H9 (cell line): ENCODE data around the gene DSTYK. TPM values are rescaled to one million over a fixed set of nuclear protein-coding genes. Genes with fewer than 3 reads are reported as not detected.
A peak's percentile ranks its signal among the peaks of the same experiment; 100 is the strongest.

ENCODE experiments used
- DNase-seq: peaks from one replicate; pipeline ENCODE4 v3.0.0-alpha.2; 2017
- H2AFZ ChIP-seq: one replicate; pipeline ENCODE4 v1.6.1; 2013; ENCODE audit warnings: mild to moderate bottlenecking, low read length, control low read depth, moderate library complexity
- H2AK5ac ChIP-seq: 2 replicates; pipeline ENCODE4 v1.6.1; 2013; ENCODE audit warnings: low read length, control low read depth, mixed read lengths; ENCODE audit not compliant: insufficient read length
- H2BK120ac ChIP-seq: one replicate; pipeline ENCODE4 v1.6.1; 2013; ENCODE audit warnings: low read depth, mild to moderate bottlenecking, low read length, control low read depth, inconsistent platforms; ENCODE audit not compliant: poor library complexity, severe bottlenecking
- H2BK12ac ChIP-seq: 2 replicates; pipeline ENCODE4 v1.6.1; 2013; ENCODE audit warnings: low read length, control low read depth, mixed read lengths, low read depth; ENCODE audit not compliant: insufficient read length
- H2BK15ac ChIP-seq: 2 replicates; pipeline ENCODE4 v1.6.1; 2013; ENCODE audit warnings: low read depth, low read length, control low read depth
- H2BK20ac ChIP-seq: one replicate; pipeline ENCODE4 v1.6.1; 2013; ENCODE audit warnings: low read depth, mild to moderate bottlenecking, low read length, control low read depth, inconsistent platforms; ENCODE audit not compliant: poor library complexity, severe bottlenecking
- H2BK5ac ChIP-seq: 2 replicates; pipeline ENCODE4 v1.6.1; 2013; ENCODE audit warnings: low read length, control low read depth, mixed read lengths; ENCODE audit not compliant: insufficient read length
- H3K14ac ChIP-seq: 2 replicates; pipeline ENCODE4 v1.6.1; 2013; ENCODE audit warnings: low read length, control low read depth; ENCODE audit not compliant: insufficient read depth
- H3K18ac ChIP-seq: 2 replicates; pipeline ENCODE4 v1.6.1; 2013; ENCODE audit warnings: low read depth, mild to moderate bottlenecking, mixed read lengths, low read length, control low read depth; ENCODE audit not compliant: insufficient read length
- H3K23ac ChIP-seq: 2 replicates; pipeline ENCODE4 v1.6.1; 2013; ENCODE audit warnings: low read length, control low read depth, mixed read lengths, low read depth; ENCODE audit not compliant: insufficient read length
- H3K23me2 ChIP-seq: 2 replicates; pipeline ENCODE4 v1.6.1; 2013; ENCODE audit warnings: low read depth, mild to moderate bottlenecking, mixed read lengths, low read length, control low read depth; ENCODE audit not compliant: insufficient read length, poor library complexity, severe bottlenecking
- H3K27ac ChIP-seq: 2 replicates; pipeline ENCODE4 v1.5.1; 2013; ENCODE audit warnings: low read length, control low read depth, mixed read lengths, low read depth; ENCODE audit not compliant: insufficient read length
- H3K27me3 ChIP-seq: 2 replicates; pipeline ENCODE4 v1.6.1; 2013; ENCODE audit warnings: low read length, control low read depth, inconsistent platforms; ENCODE audit not compliant: insufficient read depth
- H3K4ac ChIP-seq: 2 replicates; pipeline ENCODE4 v1.6.1; 2013; ENCODE audit warnings: low read depth, mild to moderate bottlenecking, control low read depth, inconsistent platforms, low read length, moderate library complexity
- H3K4me1 ChIP-seq: 2 replicates; pipeline ENCODE4 v1.6.1; 2013; ENCODE audit warnings: low read length, control low read depth, inconsistent platforms; ENCODE audit not compliant: insufficient read depth
- H3K4me2 ChIP-seq: 2 replicates; pipeline ENCODE4 v1.6.1; 2013; ENCODE audit warnings: low read length, control low read depth, mixed read lengths; ENCODE audit not compliant: insufficient read length, insufficient read depth
- H3K56ac ChIP-seq: 2 replicates; pipeline ENCODE4 v1.6.1; 2013; ENCODE audit warnings: low read depth, mild to moderate bottlenecking, mixed read lengths, low read length, control low read depth; ENCODE audit not compliant: insufficient read length
- H3K79me1 ChIP-seq: 2 replicates; pipeline ENCODE4 v1.6.1; 2013; ENCODE audit warnings: low read depth, mild to moderate bottlenecking, moderate library complexity, low read length, control low read depth, inconsistent platforms; ENCODE audit not compliant: insufficient read depth, poor library complexity, severe bottlenecking
- H3K79me2 ChIP-seq: 2 replicates; pipeline ENCODE4 v1.6.1; 2013; ENCODE audit warnings: low read length, control low read depth, inconsistent platforms; ENCODE audit not compliant: insufficient read depth
- H3K9ac ChIP-seq: 2 replicates; pipeline ENCODE4 v1.6.1; 2013; ENCODE audit warnings: low read length, control low read depth, mixed read lengths; ENCODE audit not compliant: insufficient read length; ENCODE audit errors: extremely low read depth
- H3K9me3 ChIP-seq: one replicate; pipeline ENCODE4 v1.6.1; 2013; ENCODE audit warnings: low read depth, low read length, inconsistent platforms; ENCODE audit not compliant: control insufficient read depth
- H3T11ph ChIP-seq: one replicate; pipeline ENCODE4 v1.6.1; 2013; ENCODE audit warnings: mild to moderate bottlenecking, low read length, control low read depth, inconsistent platforms
- H4K20me1 ChIP-seq: one replicate; pipeline ENCODE4 v1.6.1; 2013; ENCODE audit not compliant: control insufficient read depth, insufficient read length, insufficient read depth
- H4K5ac ChIP-seq: 2 replicates; pipeline ENCODE4 v1.6.1; 2013; ENCODE audit warnings: low read depth, mild to moderate bottlenecking, mixed read lengths, low read length, control low read depth; ENCODE audit not compliant: insufficient read length
- H4K8ac ChIP-seq: replicated peaks from 2 replicates; pipeline ENCODE4 v1.6.1; 2013; ENCODE audit warnings: low read length, control low read depth, mixed read lengths, low read depth; ENCODE audit not compliant: insufficient read length
- H4K91ac ChIP-seq: 2 replicates; pipeline ENCODE4 v1.6.1; 2013; ENCODE audit warnings: low read depth, mild to moderate bottlenecking, moderate library complexity, mixed read lengths, low read length, control low read depth; ENCODE audit not compliant: insufficient read length
- H3K27ac Mint-ChIP-seq, 3 experiments: 2 replicates in 2 of 3; 3 replicates in 1 of 3; pipeline ENCODE4 v1.8.0; 2020 to 2021; ENCODE audit warnings: mixed read lengths in 3 of 3, mild to moderate bottlenecking in 1 of 3, moderate library complexity in 1 of 3
- H3K27me3 Mint-ChIP-seq: 2 replicates; pipeline ENCODE4 v1.8.0; 2021; ENCODE audit warnings: low read depth, mild to moderate bottlenecking, moderate library complexity, mixed read lengths
- H3K36me3 Mint-ChIP-seq, 3 experiments: 2 replicates in 2 of 3; 3 replicates in 1 of 3; pipeline ENCODE4 v1.8.0; 2020 to 2021; ENCODE audit warnings: low read depth in 3 of 3, mixed read lengths in 3 of 3; ENCODE audit not compliant: insufficient read depth in 1 of 3
- H3K4me1 Mint-ChIP-seq, 2 experiments: 2 replicates each; pipeline ENCODE4 v1.8.0; 2020; ENCODE audit warnings: mixed read lengths in 2 of 2
- H3K4me3 Mint-ChIP-seq, 2 experiments: 2 replicates in 1 of 2; 3 replicates in 1 of 2; pipeline ENCODE4 v1.8.0; 2020 to 2021; ENCODE audit warnings: mild to moderate bottlenecking in 2 of 2, mixed read lengths in 2 of 2, moderate library complexity in 1 of 2
- H3K9me3 Mint-ChIP-seq, 2 experiments: 2 replicates in 1 of 2; 3 replicates in 1 of 2; pipeline ENCODE4 v1.8.0; 2020; ENCODE audit warnings: mild to moderate bottlenecking in 2 of 2, mixed read lengths in 2 of 2, moderate library complexity in 1 of 2
- CTCF ChIP-seq: fragments of 200-600 bp; sonication (generic); conservative IDR thresholded peaks from 3 replicates; pipeline ENCODE4 v1.8.0; 2021; ENCODE audit warnings: antibody characterized with exemption, mild to moderate bottlenecking
- WGBS: extraction: QIAGEN DNeasy Blood & Tissue Kit; methylation state at CpG from one replicate; pipeline ENCODE4 v1.1.7; 2013; ENCODE audit warnings: missing lambda C conversion rate, low lambda C conversion rate, mixed read lengths; ENCODE audit not compliant: insufficient read length; ENCODE audit errors: extremely low coverage; 5-methylcytosine and 5-hydroxymethylcytosine counted together
- total RNA-seq: library from RNA; stranded (reverse); gene quantifications from 2 replicates; pipeline ENCODE4 v1.2.1, GENCODE V29; 2021

Gene DSTYK
- total RNA-seq, 1 experiment from 2014 or later: 8.5 TPM

GRCh38 chr1:205170532-205171269 is 40.8 kb downstream of the DSTYK start:
- no peaks in the 10 kb centered on the region for H3K27me3 Mint-ChIP-seq
- H4K8ac ChIP-seq: no peak overlapping the region
- no peak overlapping the region for H3K56ac ChIP-seq
- H3K9ac ChIP-seq: peak overlapping the region; percentile 22
- no peak overlapping the region for H3K4ac ChIP-seq
- H2AFZ ChIP-seq: no peak overlapping the region
- no peak overlapping the region; the same call in 1 of the 2 replicates for H2BK15ac ChIP-seq
- no peak for DNase-seq
- H3K4me3 Mint-ChIP-seq: no peak overlapping the region
- H3K4me2 ChIP-seq: no peak overlapping the region
- peaks cover 4% of the 10 kb centered on the region for H3K79me1 ChIP-seq
- peaks cover 2 to 17% (median 14%) of the 10 kb centered on the region in 3 experiments; a peak in 5 of 7 replicates for H3K36me3 Mint-ChIP-seq
- no peaks in the 10 kb centered on the region for H3K79me2 ChIP-seq
- no peak overlapping the region for H3K23ac ChIP-seq
- no peak overlapping the region for H2BK5ac ChIP-seq
- H3K9me3 ChIP-seq: no peaks in the 10 kb centered on the region
- H2BK12ac ChIP-seq: no peak overlapping the region
- no CpG with 5 or more reads among the region's 9 CpGs for WGBS
- no peak overlapping the region for H3T11ph ChIP-seq
- no peaks in the 10 kb centered on the region for H3K23me2 ChIP-seq
- no peak overlapping the region for H4K5ac ChIP-seq
- H3K4me1 ChIP-seq: no peaks in the 10 kb centered on the region
- H3K27ac Mint-ChIP-seq: no peak overlapping the region
- H2AK5ac ChIP-seq: no peak overlapping the region
- H3K14ac ChIP-seq: no peak overlapping the region
- H3K27ac ChIP-seq: no peak overlapping the region
- H2BK120ac ChIP-seq: no peak overlapping the region
- H4K91ac ChIP-seq: no peak overlapping the region
- no peaks in the 10 kb centered on the region for H3K9me3 Mint-ChIP-seq
- H3K18ac ChIP-seq: no peak overlapping the region
- no peak for TF ChIP-seq CTCF
- H4K20me1 ChIP-seq: no peaks in the 10 kb centered on the region
- no peaks in the 10 kb centered on the region for H3K27me3 ChIP-seq
- no peak overlapping the region for H2BK20ac ChIP-seq
- peaks cover 4 to 5% of the 10 kb centered on the region in 2 experiments; a peak in 1 of 4 replicates for H3K4me1 Mint-ChIP-seq
